Measurements from ENCODE around the gene MAN1C1.
"Not testable (repeated sequence)": the region's sequence is repeated elsewhere in the genome, so short reads cannot be mapped to it uniquely, and the experiment has no call there.

MAN1C1 gene

GRCh38 chr1:25583519-25584370 is 32.8 kb upstream of the MAN1C1 start:
- no peak for DNase-seq (ENCODE audit: low read depth)

GRCh38 chr1:25586181-25586588 is 30.4 kb upstream of the MAN1C1 start:
- DNase-seq (ENCODE audit: low read depth): no peak

- no peak for DNase-seq (ENCODE audit: low read depth)
These were observed 29.3 kb upstream of the MAN1C1 start for GRCh38 chr1:25587290-25587689.

GRCh38 chr1:25588224-25588623 is 28.4 kb upstream of the MAN1C1 start:
- DNase-seq (ENCODE audit: low read depth): not testable (repeated sequence)

GRCh38 chr1:25588786-25589185 is 27.8 kb upstream of the MAN1C1 start:
- not testable (repeated sequence) for DNase-seq (ENCODE audit: low read depth)

- DNase-seq (ENCODE audit: low read depth): no peak
These were observed 26.3 kb upstream of the MAN1C1 start for GRCh38 chr1:25590096-25590824.

- no peak for DNase-seq (ENCODE audit: low read depth)
These were observed 22.7 kb upstream of the MAN1C1 start for GRCh38 chr1:25593861-25594260.

- no peak for DNase-seq (ENCODE audit: low read depth)
These were observed 21.6 kb upstream of the MAN1C1 start for GRCh38 chr1:25594971-25595370.

GRCh38 chr1:25596641-25597040 is 19.9 kb upstream of the MAN1C1 start:
- not testable (repeated sequence) for DNase-seq (ENCODE audit: low read depth)

- no peak for DNase-seq (ENCODE audit: low read depth)
These were observed 17.7 kb upstream of the MAN1C1 start for GRCh38 chr1:25598879-25599278.

GRCh38 chr1:25599969-25600610 is 16.5 kb upstream of the MAN1C1 start:
- DNase-seq (ENCODE audit: low read depth): no peak

GRCh38 chr1:25600971-25601699 is 15.5 kb upstream of the MAN1C1 start:
- not testable (repeated sequence) for DNase-seq (ENCODE audit: low read depth)

- DNase-seq (ENCODE audit: low read depth): not testable (repeated sequence)
These were observed 12.6 kb upstream of the MAN1C1 start for GRCh38 chr1:25603779-25604538.

GRCh38 chr1:25607123-25607522 is 9.5 kb upstream of the MAN1C1 start:
- DNase-seq (ENCODE audit: low read depth): no peak

- no peak for DNase-seq (ENCODE audit: low read depth)
These were observed 8.0 kb upstream of the MAN1C1 start for GRCh38 chr1:25608488-25609178.

- DNase-seq (ENCODE audit: low read depth): no peak
These were observed 6.7 kb upstream of the MAN1C1 start for GRCh38 chr1:25609921-25610320.

GRCh38 chr1:25610822-25611630 is 5.6 kb upstream of the MAN1C1 start:
- no peak for DNase-seq (ENCODE audit: low read depth)

GRCh38 chr1:25611843-25612242 is 4.7 kb upstream of the MAN1C1 start:
- no peak for DNase-seq (ENCODE audit: low read depth)

GRCh38 chr1:25612421-25612820 is 4.2 kb upstream of the MAN1C1 start:
- no peak for DNase-seq (ENCODE audit: low read depth)

- no peak for DNase-seq (ENCODE audit: low read depth)
These were observed 3.5 kb upstream of the MAN1C1 start for GRCh38 chr1:25613091-25613490.
